Measurements from ENCODE around the gene CACNA1C.

- no peak for TF ChIP-seq CTCF (IDR thresholded peaks at IDR 0.05)
- no peak for TF ChIP-seq POLR2A (IDR thresholded peaks at IDR 0.05)
Measured at GRCh38 chr12:2555487-2556082, 502.8 kb downstream of the CACNA1C start.

All from tibial nerve (tissue), 3 donors.